Vein endothelial cell (primary cell): ENCODE results near the gene ASB1. TPM values are rescaled to one million over a fixed set of nuclear protein-coding genes. Genes with fewer than 3 reads are reported as not detected.

Source experiments
- small RNA-seq: library from RNA; depleted of rRNA; stranded (forward); fragments of <200 nt; gene quantifications from one replicate; pipeline ENCODE3, GENCODE V24; 2012
- total RNA-seq: library from RNA; depleted of rRNA; stranded (reverse); fragments of >200 nt; gene quantifications from 2 replicates; pipeline ENCODE4 v1.2.3, GENCODE V29; 2012

ASB1 gene, protein sequence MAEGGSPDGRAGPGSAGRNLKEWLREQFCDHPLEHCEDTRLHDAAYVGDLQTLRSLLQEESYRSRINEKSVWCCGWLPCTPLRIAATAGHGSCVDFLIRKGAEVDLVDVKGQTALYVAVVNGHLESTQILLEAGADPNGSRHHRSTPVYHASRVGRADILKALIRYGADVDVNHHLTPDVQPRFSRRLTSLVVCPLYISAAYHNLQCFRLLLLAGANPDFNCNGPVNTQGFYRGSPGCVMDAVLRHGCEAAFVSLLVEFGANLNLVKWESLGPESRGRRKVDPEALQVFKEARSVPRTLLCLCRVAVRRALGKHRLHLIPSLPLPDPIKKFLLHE
- total RNA-seq, result 10.8 and 14.0 TPM in 2 replicates

DNA sequence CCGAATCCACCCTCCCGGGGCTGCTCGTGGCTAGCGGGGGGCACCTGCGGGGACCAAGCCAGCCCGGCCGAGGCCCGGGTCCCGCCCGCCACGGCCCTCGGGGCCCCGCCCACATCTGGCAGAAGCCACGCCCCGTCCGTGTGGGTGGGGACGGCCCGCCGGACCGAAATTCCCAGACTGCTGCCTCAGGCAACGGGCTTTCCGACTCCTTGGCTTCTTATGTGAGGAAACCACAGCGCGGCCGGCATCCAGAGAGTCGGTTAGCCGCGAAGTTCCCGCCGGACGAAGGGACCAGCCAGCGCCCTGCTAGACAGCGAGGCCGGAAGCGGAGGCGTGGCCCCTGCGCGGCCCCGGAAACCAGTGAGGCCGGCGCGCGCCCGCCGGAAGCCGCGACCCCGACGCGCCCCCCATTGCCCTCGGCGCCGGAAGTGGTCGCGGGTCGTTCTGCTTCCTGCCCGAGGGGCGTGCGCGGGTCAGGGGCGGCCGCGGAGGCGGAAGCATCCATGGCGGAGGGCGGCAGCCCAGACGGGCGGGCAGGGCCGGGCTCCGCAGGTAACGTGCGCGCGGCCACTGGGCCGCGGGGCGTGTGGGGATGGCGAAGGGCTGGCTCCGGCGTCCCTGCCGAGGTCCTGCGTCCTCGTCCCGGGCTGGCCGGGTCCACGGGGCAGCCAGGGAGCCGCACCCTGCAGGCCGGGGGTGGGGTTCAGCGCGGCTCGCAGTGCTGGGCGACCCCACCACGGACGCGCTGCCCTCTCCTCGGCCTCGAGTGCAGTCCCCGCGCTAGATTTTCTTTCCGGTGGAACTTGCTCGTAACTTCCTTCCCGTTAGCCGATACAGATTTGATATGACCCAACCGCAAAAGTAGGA is at the start of gene ASB1:
Gene ASB1, plus strand, starts transcription at position 360 of the 867 bp plus-strand sequence. Its CDS starts 144 bp downstream, at position 504.

Small RNA genes within 50 kb of the gene (small RNA-seq; reads per million reads assigned to genes)
- gene RNU6-234P, result not detected

Other genes starting within 250 kb of the ASB1 start
- 17.3 and 21.7 TPM in 2 replicates for gene ILKAP, start 223.2 kb upstream of the ASB1 start, total RNA-seq
- 2.7 and 4.2 TPM in 2 replicates for gene HES6, start 186.9 kb upstream of the ASB1 start, total RNA-seq
- gene PER2, start 138.3 kb upstream of the ASB1 start, total RNA-seq, result 3.5 and 6.2 TPM in 2 replicates
- gene TRAF3IP1, start 106.4 kb upstream of the ASB1 start, total RNA-seq, result 7.2 TPM in 2 replicates